Gastroesophageal sphincter (tissue), 4 donors: Measurements from ENCODE around the gene C1orf167. TPM values are rescaled to one million over a fixed set of nuclear protein-coding genes. Genes with fewer than 3 reads are reported as not detected.

Experiments
- ATAC-seq: fragments of 150-250 bp; one replicate; pipeline ENCODE4 v1.9.1; 2016; ENCODE audit warnings: mild to moderate bottlenecking, moderate library complexity
- H3K27ac ChIP-seq, 4 donors: fragments of 200-600 bp; sonication (generic) in 3 of 4; 1 replicate in 3 of 4; 2 replicates in 1 of 4; pipeline ENCODE4 v1.5.1; 2016 to 2019
- H3K27me3 ChIP-seq: fragments of 200-600 bp; sonication (generic); one replicate; pipeline ENCODE4 v1.5.1; 2019
- H3K36me3 ChIP-seq, 2 donors: fragments of 200-600 bp; sonication (generic); one replicate each; pipeline ENCODE4 v1.5.1; 2019; ENCODE audit warnings: control low read depth in 1 of 2
- H3K4me1 ChIP-seq, 3 donors: fragments of 200-600 bp; sonication (generic); 1 replicate in 2 of 3; 2 replicates in 1 of 3; pipeline ENCODE4 v1.5.1; 2016 to 2019; ENCODE audit warnings: control low read depth in 2 of 3
- H3K4me3 ChIP-seq, 2 donors: fragments of 200-600 bp; sonication (generic); one replicate each; pipeline ENCODE4 v1.5.1; 2019; ENCODE audit warnings: mild to moderate bottlenecking in 1 of 2, moderate library complexity in 1 of 2
- H3K9me3 ChIP-seq, 3 donors: fragments of 200-600 bp; sonication (generic); one replicate each; pipeline ENCODE4 v1.5.1; 2017 to 2019; ENCODE audit warnings: control low read depth in 2 of 3
- CTCF ChIP-seq, 4 experiments: fragments of 200-600 bp in 2 of 4; fragments of 450-650 bp in 2 of 4; sonication (generic) in 1 of 4; IDR thresholded peaks; one replicate each; pipeline ENCODE4 v1.5.1; 2017 to 2019; ENCODE audit warnings: antibody characterized with exemption in 4 of 4, mild to moderate bottlenecking in 2 of 4, moderate library complexity in 2 of 4
- EP300 ChIP-seq: sonication (generic); formaldehyde crosslinking; IDR thresholded peaks from one replicate; pipeline ENCODE4 v1.6.1; 2017; ENCODE audit warnings: antibody characterized with exemption, mild to moderate bottlenecking
- POLR2A ChIP-seq, 2 donors: fragments of 450-650 bp; IDR thresholded peaks; one replicate each; pipeline ENCODE4 v1.6.1; 2017; ENCODE audit warnings: antibody characterized with exemption in 2 of 2, mild to moderate bottlenecking in 2 of 2, moderate library complexity in 1 of 2
- POLR2AphosphoS5 ChIP-seq: sonication (generic); formaldehyde crosslinking; IDR thresholded peaks from one replicate; pipeline ENCODE4 v1.6.1; 2017; ENCODE audit warnings: antibody characterized with exemption
- WGBS, 2 donors: methylation state at CpG; one replicate each; pipeline ENCODE4 v1.1.5; 2018; ENCODE audit warnings: low coverage in 1 of 2; 5-methylcytosine and 5-hydroxymethylcytosine counted together
- total RNA-seq, 4 donors: library from RNA; depleted of rRNA; stranded (reverse); fragments of >200 nt; gene quantifications; one replicate each; pipeline ENCODE4 v1.1.0, GENCODE V29; 2016

C1orf167 gene
- total RNA-seq, 4 donors from 2014 or later, result 0.35 to 1.4 (median 0.75) TPM

DNA sequence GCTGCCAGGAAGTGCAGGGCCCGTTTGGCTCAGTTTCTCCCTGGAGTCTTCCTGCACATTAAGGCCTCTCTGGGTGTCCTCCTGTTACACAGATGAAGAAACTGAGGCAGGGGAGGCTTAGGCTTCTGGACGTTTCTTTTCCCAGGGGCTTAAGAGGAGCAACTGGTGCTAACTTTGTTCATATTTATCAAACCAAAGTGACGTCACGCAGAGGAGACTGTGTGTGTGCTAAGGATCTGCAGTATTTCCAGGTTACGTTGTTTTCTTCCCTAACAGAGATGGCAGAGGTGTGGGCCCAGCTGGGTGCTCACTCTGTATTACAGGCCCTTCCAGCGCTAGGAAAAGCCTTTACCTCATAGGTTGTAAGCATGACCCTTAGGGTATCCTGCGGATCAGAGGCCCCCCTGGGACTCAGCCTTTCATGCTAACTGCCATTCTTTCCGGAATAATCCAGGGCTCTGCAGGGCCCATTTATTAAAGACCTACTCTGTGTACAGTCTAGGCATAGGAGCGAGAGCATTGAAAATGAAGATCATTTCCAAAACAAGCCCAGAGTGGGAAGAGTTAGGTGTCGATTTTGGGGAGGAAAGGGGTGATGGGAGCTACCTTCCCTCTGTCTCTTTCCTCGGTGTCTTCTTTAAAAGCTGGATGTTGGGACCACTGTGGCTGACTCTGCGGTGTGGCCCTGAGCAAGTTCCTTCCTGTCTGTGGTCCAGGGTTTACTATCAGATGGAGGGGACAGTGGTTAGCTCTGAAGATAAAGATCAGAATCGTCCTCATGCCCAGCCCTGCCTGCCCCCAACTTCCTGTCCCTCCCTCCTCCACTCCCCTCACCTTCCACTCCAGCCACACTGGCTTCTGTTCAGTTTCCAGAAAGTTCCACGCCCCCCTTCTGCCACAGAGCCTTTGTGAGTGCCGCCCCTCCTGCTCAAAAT is 21.5 kb upstream of the C1orf167 start:
- 65 to 69% methylated on average over 3 to 10 of the region's 15 CpGs for WGBS, 2 donors
- no peak for ATAC-seq
- TF ChIP-seq CTCF (IDR thresholded peaks at IDR 0.05), result no peak
- no peak for TF ChIP-seq POLR2AphosphoS5
- no peak for TF ChIP-seq POLR2A (IDR thresholded peaks at IDR 0.05)
- TF ChIP-seq EP300, result no peak

GRCh38 chr1:11741482-11741881 is 20.5 kb upstream of the C1orf167 start:
- TF ChIP-seq POLR2AphosphoS5, result no peak
- no peak for TF ChIP-seq EP300
- TF ChIP-seq CTCF (IDR thresholded peaks at IDR 0.05), result no peak
- TF ChIP-seq POLR2A (IDR thresholded peaks at IDR 0.05), result no peak
- ATAC-seq, result no peak
- Histone ChIP-seq H3K9me3 (no peaks in the 10 kb centered on the region), H3K4me1 (peaks cover 0 to 48% (median 8%) of the 10 kb centered on the region in 3 donors), H3K36me3 (peaks cover 0 to 18% of the 10 kb centered on the region in 2 donors), H3K4me3 (no peak overlapping the region), H3K27ac (no peak overlapping the region), H3K27me3 (no peaks in the 10 kb centered on the region)
- WGBS, 2 donors, result 90 to 100% methylated on average over 3 to 4 of the region's 4 CpGs

More for the DNA sequence above, 21.5 kb upstream of the C1orf167 start:
- H3K36me3 ChIP-seq, result peaks cover 0 to 9% of the 10 kb centered on the region in 2 donors
- peaks cover 0 to 54% (median 8%) of the 10 kb centered on the region in 3 donors for H3K4me1 ChIP-seq
- no peak overlapping the region for H3K4me3 ChIP-seq
- no peaks in the 10 kb centered on the region for H3K27me3 ChIP-seq
- no peaks in the 10 kb centered on the region for H3K9me3 ChIP-seq
- peak overlapping the region in 1 of 4 donors; percentile 22 for H3K27ac ChIP-seq

- H3K27me3 ChIP-seq, result no peaks in the 10 kb centered on the region
- peaks cover 0 to 24% of the 10 kb centered on the region in 2 donors for H3K36me3 ChIP-seq
- no peak for ATAC-seq
- TF ChIP-seq EP300, result no peak
- no peak for TF ChIP-seq POLR2A (IDR thresholded peaks at IDR 0.05)
- TF ChIP-seq POLR2AphosphoS5, result no peak
- no peak for TF ChIP-seq CTCF (IDR thresholded peaks at IDR 0.05)
- peaks cover 0 to 43% (median 8%) of the 10 kb centered on the region in 3 donors for H3K4me1 ChIP-seq
- H3K27ac ChIP-seq, result no peak overlapping the region
- no peak overlapping the region for H3K4me3 ChIP-seq
- 80 to 95% methylated on average over 2 to 5 of the region's 5 CpGs for WGBS, 2 donors
- no peaks in the 10 kb centered on the region for H3K9me3 ChIP-seq
Observed at GRCh38 chr1:11741919-11742558, 20.0 kb upstream of the C1orf167 start.

GRCh38 chr1:11744287-11744686 is 17.7 kb upstream of the C1orf167 start:
- Histone ChIP-seq H3K4me3 (no peak overlapping the region), H3K27me3 (no peaks in the 10 kb centered on the region), H3K36me3 (peaks cover 0 to 46% of the 10 kb centered on the region in 2 donors), H3K9me3 (no peaks in the 10 kb centered on the region), H3K27ac (no peak overlapping the region), H3K4me1 (peaks cover 0 to 20% (median 4%) of the 10 kb centered on the region in 3 donors)
- no peak for ATAC-seq
- TF ChIP-seq POLR2A (IDR thresholded peaks at IDR 0.05) (no peak), POLR2AphosphoS5 (no peak), CTCF (IDR thresholded peaks at IDR 0.05) (no peak), EP300 (no peak)
- 62 to 66% methylated on average over 4 of the region's 9 CpGs for WGBS, 2 donors
